ELF-1 (cell line): ENCODE measurements around the gene GHRHR.

Experiments used
- DNase-seq: peaks from one replicate; pipeline ENCODE4 v3.0.0-alpha.2; 2016; ENCODE audit warnings: low read depth, low spot score

Gene GHRHR

DNA sequence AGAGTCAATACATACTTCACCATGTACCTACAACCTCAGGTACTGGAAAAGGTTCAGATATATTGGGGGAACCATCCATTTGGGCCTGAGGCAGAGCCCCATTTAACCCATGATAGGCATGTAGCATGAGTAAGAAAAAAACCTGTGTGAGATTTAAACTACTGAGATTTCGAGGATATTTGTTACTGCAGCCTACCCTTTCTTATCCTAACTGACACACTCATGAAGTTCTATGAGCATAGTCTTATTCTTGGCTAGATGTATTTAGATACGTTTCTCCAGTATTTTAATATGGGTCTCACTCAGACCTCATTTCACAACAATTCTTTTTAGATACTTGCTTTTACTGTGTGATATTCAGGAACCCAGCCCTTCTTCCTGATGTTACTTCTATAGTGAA, 39.3 kb downstream of the GHRHR start:
- DNase-seq = no peak

DNA sequence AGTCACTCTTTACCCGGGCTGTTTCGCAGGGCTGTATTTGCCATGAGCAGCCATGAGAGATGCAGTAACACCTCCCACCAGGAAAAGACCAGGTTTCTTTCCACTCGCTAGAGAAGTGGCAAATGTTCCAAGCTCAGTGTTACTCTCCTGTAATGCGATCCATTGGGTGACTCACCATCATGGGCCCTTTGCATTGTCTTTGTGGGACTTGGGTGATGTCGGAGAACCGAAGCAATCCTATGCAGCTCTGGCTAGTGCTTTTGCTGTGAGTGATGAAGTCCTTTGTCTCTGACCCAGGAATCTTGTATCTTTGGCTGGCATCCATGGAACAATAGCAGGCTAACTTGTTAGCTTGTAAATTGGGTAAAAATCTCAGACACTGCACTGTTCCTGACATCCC, 40.0 kb downstream of the GHRHR start:
- DNase-seq = no peak

DNA sequence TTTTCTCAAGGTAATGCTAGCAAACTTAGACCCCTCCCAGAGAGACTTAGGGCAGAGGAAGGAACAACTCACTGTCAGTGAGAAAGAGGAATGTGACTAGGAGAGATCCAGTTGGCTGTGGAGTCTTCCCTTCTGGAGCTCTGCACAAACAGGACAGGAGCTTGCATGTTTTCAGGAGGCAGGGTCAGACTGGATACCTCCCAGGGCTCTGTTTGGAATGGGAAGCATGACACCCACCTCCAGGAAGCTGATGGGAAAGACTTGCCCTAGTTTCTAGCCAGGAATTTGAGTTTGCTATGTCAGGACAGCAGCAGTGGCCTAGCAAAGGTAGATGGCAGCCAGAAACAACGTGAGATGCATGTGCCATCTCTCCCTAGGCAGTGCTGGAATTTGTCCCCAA, 40.6 kb downstream of the GHRHR start:
- DNase-seq = peak; percentile 51

DNA sequence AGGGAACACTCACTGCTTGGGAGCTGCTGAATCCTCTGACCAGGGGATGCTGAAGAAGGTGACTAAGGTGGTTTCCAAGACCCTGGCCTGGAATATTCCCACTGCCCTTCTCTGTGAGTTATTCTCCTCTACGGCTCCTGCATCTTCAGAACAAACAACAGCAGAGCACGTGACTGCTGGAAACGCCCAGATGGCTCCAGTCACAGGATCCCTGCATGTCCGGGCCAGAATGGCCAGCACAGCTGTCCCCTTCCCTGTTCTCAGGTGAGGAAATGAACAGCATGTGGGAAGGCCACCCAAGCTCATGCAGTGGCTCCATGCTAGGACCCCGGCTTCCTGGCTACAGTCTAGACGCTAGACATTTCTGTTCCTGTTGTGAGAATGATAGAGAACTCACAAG, 43.1 kb downstream of the GHRHR start:
- no peak for DNase-seq

DNA sequence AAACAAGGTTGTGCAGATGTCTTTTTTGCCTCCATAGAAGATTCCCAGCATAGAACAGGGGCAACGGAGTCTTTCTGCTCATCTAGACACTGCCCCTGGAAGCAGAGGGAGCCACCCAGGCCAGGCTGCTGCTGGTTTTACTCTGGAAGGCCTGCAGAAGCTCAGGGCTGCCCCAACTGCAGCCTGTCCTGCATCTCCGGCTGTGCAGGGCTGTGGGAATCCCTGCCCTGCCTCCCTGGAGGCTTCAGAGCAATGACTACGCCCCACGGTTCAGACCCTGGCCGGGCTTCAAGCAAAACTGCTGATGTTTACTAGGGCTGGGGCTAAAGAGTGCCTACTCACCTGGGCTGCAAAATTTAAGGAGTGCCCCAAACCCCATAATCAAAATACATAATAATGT, 43.9 kb downstream of the GHRHR start:
- no peak for DNase-seq

DNA sequence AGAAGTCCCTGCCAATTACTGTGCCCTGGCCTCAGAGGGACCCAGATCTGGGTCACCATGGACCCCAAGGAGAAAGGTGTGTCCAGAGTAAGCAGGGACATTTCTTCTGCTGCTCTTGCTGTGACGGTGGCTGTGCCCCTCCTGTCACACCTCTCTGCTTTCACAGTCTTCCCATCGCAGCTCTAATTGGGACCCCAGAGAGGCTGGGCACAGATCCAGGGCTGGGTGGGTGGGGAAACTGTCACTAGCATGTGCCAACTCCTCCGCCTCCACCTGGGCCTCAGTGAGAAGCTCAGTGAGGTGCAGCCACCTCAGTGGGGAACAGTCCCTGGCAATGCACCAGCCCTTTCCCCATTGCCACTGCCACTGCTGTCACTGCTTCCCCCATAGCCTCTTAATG, 51.1 kb downstream of the GHRHR start:
- no peak for DNase-seq

GRCh38 chr7:31017032-31017675, 53.4 kb downstream of the GHRHR start:
- no peak for DNase-seq

GRCh38 chr7:31017721-31018120, 54.0 kb downstream of the GHRHR start:
- DNase-seq = no peak

GRCh38 chr7:31019509-31019908, 55.8 kb downstream of the GHRHR start:
- no peak for DNase-seq

- no peak for DNase-seq
Observed at GRCh38 chr7:31020161-31020560, 56.4 kb downstream of the GHRHR start.

- DNase-seq = peak; percentile 53
Observed at GRCh38 chr7:31020652-31021051, 56.9 kb downstream of the GHRHR start.

DNA sequence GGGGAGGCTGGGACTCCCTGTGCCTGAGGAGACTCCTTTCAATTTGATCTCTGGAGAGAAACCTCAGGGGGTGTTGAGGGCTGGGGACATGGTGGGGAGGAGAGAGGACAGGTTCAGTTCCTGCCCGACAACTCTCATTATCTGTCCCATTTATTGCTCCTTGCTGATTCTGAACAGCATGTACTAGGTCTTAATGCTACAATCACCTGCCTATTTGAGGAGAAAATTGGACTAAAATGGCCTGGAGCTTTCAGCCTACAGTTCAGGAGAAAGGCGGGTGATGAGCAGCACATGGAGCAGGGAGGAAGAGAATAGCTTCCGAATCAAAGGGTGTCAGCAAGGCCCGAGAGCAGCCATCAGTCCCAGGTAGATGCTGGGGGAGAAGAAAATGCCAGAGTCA, 58.4 kb downstream of the GHRHR start:
- DNase-seq = no peak

DNA sequence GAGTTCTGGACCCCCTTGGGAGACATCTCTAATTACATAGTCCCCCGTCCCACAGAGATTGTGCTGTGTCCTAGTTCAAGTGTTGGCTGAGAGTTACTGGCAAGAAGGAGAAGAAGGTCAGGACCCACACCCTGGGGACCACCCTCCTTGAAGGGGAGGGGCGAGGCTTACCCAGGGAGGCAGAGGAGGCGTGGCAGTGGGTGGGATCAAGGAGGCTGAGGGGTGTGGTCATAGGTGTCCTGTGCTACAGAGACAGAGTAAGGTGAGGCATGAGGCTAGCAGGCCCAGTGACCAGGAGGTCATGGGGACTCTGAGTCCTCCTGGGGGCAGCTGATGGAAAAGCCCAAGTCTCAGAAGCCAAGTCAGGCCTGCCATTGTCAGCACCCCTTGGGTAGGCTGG, 59.0 kb downstream of the GHRHR start:
- no peak for DNase-seq

- DNase-seq = no peak
Observed at GRCh38 chr7:31023877-31024276, 60.1 kb downstream of the GHRHR start.

DNA sequence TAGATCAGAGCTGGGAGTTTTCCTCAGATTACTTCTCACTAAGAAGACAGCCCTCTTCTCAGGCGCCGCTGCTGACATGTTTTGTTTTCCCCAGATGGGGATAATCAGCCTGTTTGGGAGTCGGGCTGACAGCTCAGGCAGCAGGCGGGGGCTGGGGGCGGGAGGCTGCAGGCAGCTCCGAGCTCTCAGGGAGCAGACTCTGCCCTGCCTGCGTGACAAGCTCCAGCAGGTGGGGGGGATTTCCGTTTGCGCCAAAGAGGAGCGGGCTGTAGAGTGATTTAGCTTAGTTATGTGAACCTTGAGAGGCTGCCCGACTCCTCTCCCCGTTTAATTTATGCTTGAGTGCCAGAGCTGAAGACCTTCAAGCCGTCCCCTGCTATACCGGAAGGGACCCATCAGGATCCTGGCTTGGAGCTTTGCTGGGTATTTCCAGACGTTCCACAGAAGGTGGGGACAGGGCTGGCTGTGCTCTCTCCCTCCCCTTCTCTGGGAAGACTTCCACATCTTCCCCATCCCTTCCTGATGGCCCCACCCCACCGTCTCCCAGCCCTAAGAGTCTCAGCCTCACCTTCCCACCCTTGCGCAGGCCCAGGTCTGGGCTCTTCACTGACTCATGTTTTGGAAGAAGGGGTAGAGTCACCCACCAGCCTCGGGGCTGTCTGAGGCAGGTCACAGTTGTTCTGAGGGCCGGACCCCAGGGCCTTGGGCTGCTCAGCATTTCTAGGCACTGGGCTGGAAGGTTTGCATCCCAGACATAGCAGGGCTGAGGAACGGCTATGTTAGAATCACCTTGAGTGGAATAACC, 63.6 kb downstream of the GHRHR start:
- peak; percentile 66 for DNase-seq

DNA sequence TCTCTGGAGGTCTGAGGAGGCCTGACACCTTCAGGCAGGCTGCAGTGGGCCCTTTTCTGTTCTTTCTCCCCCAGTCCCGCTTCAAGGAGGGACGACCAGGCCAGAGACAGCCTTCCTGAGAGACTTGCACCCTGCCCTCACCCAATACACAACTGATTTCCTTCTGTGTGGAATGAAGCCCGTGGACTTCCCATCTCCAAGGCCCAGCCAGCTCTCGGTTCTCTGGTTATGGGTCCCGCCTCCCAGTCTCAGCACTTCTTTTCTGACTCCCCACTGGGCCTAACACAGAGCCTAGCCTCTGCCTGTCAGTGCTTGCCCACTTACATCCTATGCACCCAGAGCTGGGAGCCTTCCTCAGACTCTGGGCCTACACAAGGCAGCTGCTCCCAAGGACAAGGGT, 64.3 kb downstream of the GHRHR start:
- DNase-seq = no peak

DNA sequence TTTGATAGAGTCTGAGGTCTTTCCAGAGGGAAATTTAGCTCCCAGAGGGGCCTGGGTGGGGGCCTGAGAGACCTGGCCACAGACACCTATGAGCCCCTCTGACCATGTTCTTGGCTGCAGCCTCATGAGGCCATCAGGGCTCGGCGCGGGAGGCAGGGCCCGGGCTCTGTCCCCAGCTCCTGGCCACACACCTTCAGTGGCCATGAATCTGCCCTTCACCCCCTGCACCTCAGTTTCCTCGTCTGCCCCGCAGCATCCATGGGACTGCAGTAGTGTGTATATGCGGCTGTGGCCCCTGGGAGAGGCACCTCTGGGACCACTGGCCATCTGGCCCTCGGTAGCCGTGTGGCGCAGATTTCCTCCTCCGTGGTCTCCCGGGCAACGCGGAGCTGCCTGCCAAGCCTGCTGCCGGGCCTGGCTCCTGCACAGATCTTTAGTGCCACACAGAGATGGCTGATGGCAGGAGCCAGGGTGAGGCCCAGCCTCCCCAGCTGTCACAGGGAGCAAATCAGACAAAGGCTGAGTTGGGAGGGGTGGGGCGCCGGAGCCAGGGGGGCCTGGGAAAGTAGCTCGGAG, 64.8 kb downstream of the GHRHR start:
- no peak for DNase-seq
